ENCODE data around the gene TSHZ1. TPM values are rescaled to one million over a fixed set of nuclear protein-coding genes. Genes with fewer than 3 reads are reported as not detected.

TSHZ1 gene
- total RNA-seq, 1 donor from 2014 or later = 12.1 TPM

- ATAC-seq (no peak), DNase-seq (ENCODE audit: low spot score) (no peak)
Measured at GRCh38 chr18:75264926-75265597, 54.5 kb downstream of the TSHZ1 start.

- ATAC-seq (no peak), DNase-seq (ENCODE audit: low spot score) (no peak)
Measured at GRCh38 chr18:75265872-75266271, 55.3 kb downstream of the TSHZ1 start.

- no peak for DNase-seq (ENCODE audit: low spot score)
- ATAC-seq = no peak
Measured at GRCh38 chr18:75267643-75268363, 57.2 kb downstream of the TSHZ1 start.

- no peak for DNase-seq (ENCODE audit: low spot score)
Measured at GRCh38 chr18:75268364-75268646, 57.7 kb downstream of the TSHZ1 start.

GRCh38 chr18:75269124-75269680, 58.6 kb downstream of the TSHZ1 start:
- ATAC-seq (peak; percentile 79), DNase-seq (ENCODE audit: low spot score) (no peak)

More at GRCh38 chr18:75268364-75268646, 57.7 kb downstream of the TSHZ1 start:
- ATAC-seq = no peak

- no peak for DNase-seq (ENCODE audit: low spot score)
- no peak for ATAC-seq
Measured at GRCh38 chr18:75269696-75270095, 59.1 kb downstream of the TSHZ1 start.

- DNase-seq (ENCODE audit: low spot score) (no peak), ATAC-seq (no peak)
Measured at GRCh38 chr18:75271952-75272351, 61.4 kb downstream of the TSHZ1 start.

GRCh38 chr18:75273817-75274216, 63.2 kb downstream of the TSHZ1 start:
- no peak for ATAC-seq
- no peak for DNase-seq (ENCODE audit: low spot score)

GRCh38 chr18:75275226-75275625, 64.6 kb downstream of the TSHZ1 start:
- DNase-seq (ENCODE audit: low spot score) = no peak
- no peak for ATAC-seq

GRCh38 chr18:75276818-75277609, 66.4 kb downstream of the TSHZ1 start:
- DNase-seq (ENCODE audit: low spot score) (no peak), ATAC-seq (no peak)

- no peak for DNase-seq (ENCODE audit: low spot score)
- no peak for ATAC-seq
Measured at GRCh38 chr18:75277610-75277928, 67.0 kb downstream of the TSHZ1 start.

- DNase-seq (ENCODE audit: low spot score) = no peak
- ATAC-seq = no peak
Measured at GRCh38 chr18:75279381-75279780, 68.8 kb downstream of the TSHZ1 start.

GRCh38 chr18:75280427-75281280, 70.1 kb downstream of the TSHZ1 start:
- DNase-seq (ENCODE audit: low spot score) = no peak

GRCh38 chr18:75282746-75283145, 72.1 kb downstream of the TSHZ1 start:
- ATAC-seq (no peak), DNase-seq (ENCODE audit: low spot score) (no peak)

More at GRCh38 chr18:75280427-75281280, 70.1 kb downstream of the TSHZ1 start:
- ATAC-seq = peak; percentile 27

- ATAC-seq (no peak), DNase-seq (ENCODE audit: low spot score) (no peak)
Measured at GRCh38 chr18:75283731-75284130, 73.1 kb downstream of the TSHZ1 start.

- no peak for ATAC-seq
- no peak for DNase-seq (ENCODE audit: low spot score)
Measured at GRCh38 chr18:75284566-75284965, 74.0 kb downstream of the TSHZ1 start.

- ATAC-seq = no peak
- no peak for DNase-seq (ENCODE audit: low spot score)
Measured at GRCh38 chr18:75285876-75286275, 75.3 kb downstream of the TSHZ1 start.

GRCh38 chr18:75287006-75287405, 76.4 kb downstream of the TSHZ1 start:
- ATAC-seq = no peak
- no peak for DNase-seq (ENCODE audit: low spot score)

GRCh38 chr18:75287700-75288099, 77.1 kb downstream of the TSHZ1 start:
- no peak for DNase-seq (ENCODE audit: low spot score)
- no peak for ATAC-seq

- DNase-seq (ENCODE audit: low spot score) (no peak), ATAC-seq (no peak)
Measured at GRCh38 chr18:75289761-75290160, 79.2 kb downstream of the TSHZ1 start.

All from left lobe of liver (tissue), 2 donors.